GM23338 (cell line): ENCODE results near the gene PSIP1. TPM values are rescaled to one million over a fixed set of nuclear protein-coding genes. Genes with fewer than 3 reads are reported as not detected.

Experiments
- ATAC-seq: fragments of 200-7000 bp; cut with Tn5 transposase; 3 replicates; pipeline ENCODE4 v1.9.1; 2020
- DNase-seq: peaks from one replicate; pipeline ENCODE4 v3.0.0-alpha.2; 2015; ENCODE audit warnings: low spot score
- H2AFZ ChIP-seq: fragments of 200-600 bp; sonication (generic); 2 replicates; pipeline ENCODE4 v1.8.0; 2016; ENCODE audit warnings: antibody characterized with exemption, mild to moderate bottlenecking, moderate library complexity
- H3F3A ChIP-seq: fragments of 200-600 bp; sonication (generic); replicated peaks from 2 replicates; pipeline ENCODE4 v1.8.0; 2017; ENCODE audit warnings: antibody characterized with exemption, mixed run types, low read depth
- H3K27ac ChIP-seq: fragments of 200-600 bp; sonication (generic); 2 replicates; pipeline ENCODE4 v1.6.1; 2016; ENCODE audit warnings: low read depth
- H3K27me3 ChIP-seq: fragments of 200-600 bp; sonication (generic); 2 replicates; pipeline ENCODE4 v1.8.0; 2016; ENCODE audit warnings: mild to moderate bottlenecking, mixed run types, moderate library complexity; ENCODE audit not compliant: insufficient read depth
- H3K36me3 ChIP-seq: fragments of 200-600 bp; sonication (generic); 2 replicates; pipeline ENCODE4 v1.8.0; 2016; ENCODE audit warnings: mild to moderate bottlenecking; ENCODE audit not compliant: insufficient read depth
- H3K4me1 ChIP-seq: fragments of 200-600 bp; sonication (generic); 2 replicates; pipeline ENCODE4 v1.8.0; 2016; ENCODE audit warnings: mild to moderate bottlenecking, moderate library complexity; ENCODE audit not compliant: insufficient read depth
- H3K4me2 ChIP-seq: fragments of 200-600 bp; sonication (generic); 2 replicates; pipeline ENCODE4 v1.7.1; 2017; ENCODE audit warnings: mixed run types
- H3K4me3 ChIP-seq: fragments of 200-600 bp; sonication (generic); 2 replicates; pipeline ENCODE4 v1.6.1; 2016; ENCODE audit warnings: mixed run types
- H3K79me2 ChIP-seq: fragments of 200-600 bp; sonication (generic); replicated peaks from 2 replicates; pipeline ENCODE4 v1.8.0; 2017; ENCODE audit warnings: mild to moderate bottlenecking; ENCODE audit not compliant: insufficient read depth
- H3K9me2 ChIP-seq: fragments of 200-600 bp; sonication (generic); 2 replicates; pipeline ENCODE4 v1.8.0; 2017; ENCODE audit not compliant: insufficient read depth
- H4K20me1 ChIP-seq: fragments of 200-600 bp; sonication (generic); replicated peaks from 2 replicates; pipeline ENCODE4 v1.8.0; 2017; ENCODE audit warnings: mild to moderate bottlenecking; ENCODE audit not compliant: insufficient read depth
- H3K27ac Mint-ChIP-seq: 2 replicates; pipeline ENCODE4 v1.8.0; 2020; ENCODE audit warnings: inconsistent platforms, mild to moderate bottlenecking, moderate library complexity, mixed read lengths
- H3K27me3 Mint-ChIP-seq: 3 replicates; pipeline ENCODE4 v1.8.0; 2022; ENCODE audit warnings: low read depth, mild to moderate bottlenecking, moderate library complexity, mixed read lengths, inconsistent platforms; ENCODE audit not compliant: insufficient read depth, poor library complexity
- H3K36me3 Mint-ChIP-seq: 3 replicates; pipeline ENCODE4 v1.8.0; 2021; ENCODE audit warnings: low read depth, mild to moderate bottlenecking, inconsistent platforms, moderate library complexity, mixed read lengths
- H3K4me1 Mint-ChIP-seq: 3 replicates; pipeline ENCODE4 v1.8.0; 2020; ENCODE audit warnings: mild to moderate bottlenecking, inconsistent platforms, mixed read lengths
- H3K4me3 Mint-ChIP-seq: 3 replicates; pipeline ENCODE4 v1.8.0; 2021; ENCODE audit warnings: moderate library complexity, mild to moderate bottlenecking, inconsistent platforms, mixed read lengths
- H3K9me3 Mint-ChIP-seq: 3 replicates; pipeline ENCODE4 v1.8.0; 2020; ENCODE audit warnings: moderate library complexity, mild to moderate bottlenecking, inconsistent platforms, mixed read lengths
- CREB1 ChIP-seq: fragments of 250-450 bp; sonication (Bioruptor Pico); IDR thresholded peaks from 2 replicates; pipeline ENCODE4 v1.5.0; 2020; ENCODE audit warnings: low read depth, mild to moderate bottlenecking, moderate library complexity
- CTCF ChIP-seq, 2 experiments: fragments of 200-600 bp in 1 of 2; sonication (generic) in 1 of 2; conservative IDR thresholded peaks; 2 replicates each; pipeline versions ENCODE4 v1.5.1 to v1.6.1; 2016 to 2017; ENCODE audit warnings: antibody characterized with exemption in 2 of 2, low read depth in 2 of 2, mild to moderate bottlenecking in 2 of 2, moderate library complexity in 1 of 2
- ETS1 ChIP-seq: IDR thresholded peaks from 2 replicates; pipeline ENCODE4 v1.6.1; 2016; ENCODE audit warnings: antibody characterized with exemption
- EZH2 ChIP-seq: fragments of 200-600 bp; sonication (generic); IDR thresholded peaks from one replicate; pipeline ENCODE4 v1.8.0; 2017; ENCODE audit warnings: antibody characterized with exemption, mild to moderate bottlenecking, low read depth; ENCODE audit not compliant: unreplicated experiment
- EZH2phosphoT487 ChIP-seq: fragments of 200-600 bp; sonication (generic); IDR thresholded peaks from one replicate; pipeline ENCODE4 v1.8.1; 2018; ENCODE audit warnings: antibody characterized with exemption; ENCODE audit not compliant: unreplicated experiment
- JUNB ChIP-seq: IDR thresholded peaks from one replicate; pipeline ENCODE4 v1.6.1; 2016; ENCODE audit warnings: antibody characterized with exemption; ENCODE audit not compliant: unreplicated experiment
- NANOG ChIP-seq: IDR thresholded peaks from 2 replicates; pipeline ENCODE4 v1.6.1; 2016; ENCODE audit warnings: antibody characterized with exemption, borderline replicate concordance
- POLR2AphosphoS5 ChIP-seq: IDR thresholded peaks from 2 replicates; pipeline ENCODE4 v1.6.1; 2016; ENCODE audit warnings: antibody characterized with exemption, low read depth
- REST ChIP-seq: IDR thresholded peaks from one replicate; pipeline ENCODE4 v1.6.1; 2018; ENCODE audit warnings: antibody characterized with exemption; ENCODE audit not compliant: unreplicated experiment
- ZNF114 ChIP-seq: fragments of 250-450 bp; sonication (Bioruptor Pico); IDR thresholded peaks from 2 replicates; pipeline ENCODE4 v1.5.0; 2020; ENCODE audit warnings: mild to moderate bottlenecking, moderate library complexity
- ZNF331 ChIP-seq: fragments of 250-450 bp; sonication (Bioruptor Pico); IDR thresholded peaks from 2 replicates; pipeline ENCODE4 v1.5.0; 2020; ENCODE audit warnings: low read depth, mild to moderate bottlenecking, moderate library complexity
- ZNF462 ChIP-seq: fragments of 250-450 bp; sonication (Bioruptor Pico); IDR thresholded peaks from 2 replicates; pipeline ENCODE4 v1.5.0; 2020; ENCODE audit warnings: mild to moderate bottlenecking, moderate library complexity
- polyA plus RNA-seq: library from polyadenylated mRNA; unstranded; fragments of >200 nt; fragmentation: Nextera tagmentation; extraction: Ambion mirVana; gene quantifications from 2 replicates; pipeline ENCODE4 v1.2.1, GENCODE V29; 2016
- total RNA-seq: library from RNA; depleted of rRNA; stranded (reverse); fragments of >200 nt; shearing (Covaris generic); gene quantifications from 2 replicates; pipeline ENCODE4 v1.2.3, GENCODE V29; 2014

The PSIP1 gene
- total and polyA plus RNA-seq, 2 experiments from 2014 or later: 332 to 989 TPM

GRCh38 chr9:15433661-15434060, 77.1 kb downstream of the PSIP1 start:
- Histone ChIP-seq H3F3A (no peaks in the 10 kb centered on the region), H2AFZ (no peak overlapping the region), H3K79me2 (peaks cover 90% of the 10 kb centered on the region), H4K20me1 (peaks cover 12% of the 10 kb centered on the region; the same call in 1 of the 2 replicates), H3K4me2 (no peak overlapping the region), H3K4me1 (no peaks in the 10 kb centered on the region), H3K9me2 (no peaks in the 10 kb centered on the region), H3K27me3 (no peaks in the 10 kb centered on the region), H3K27ac (no peak overlapping the region), H3K36me3 (peaks cover 18% of the 10 kb centered on the region), H3K4me3 (no peak overlapping the region)
- no peaks in the 10 kb centered on the region for H3K9me3 Mint-ChIP-seq
- ATAC-seq (no peak), DNase-seq (no peak)
- no peak for TF ChIP-seq EZH2phosphoT487
- TF ChIP-seq EZH2: no peak
- TF ChIP-seq CREB1 (CRISPR knock-in tag): no peak
- no peak for TF ChIP-seq ZNF462 (CRISPR knock-in tag)
- no peak for TF ChIP-seq ETS1
- no peak for TF ChIP-seq ZNF331 (CRISPR knock-in tag)
- TF ChIP-seq CTCF (conservative IDR thresholded peaks at IDR 0.05; ENCODE audit: low read depth in 2 of 2): no peak
- no peak for TF ChIP-seq POLR2AphosphoS5
- TF ChIP-seq NANOG: no peak
- TF ChIP-seq ZNF114: no peak
- no peak for TF ChIP-seq REST
- no peak for TF ChIP-seq JUNB
- H3K36me3 Mint-ChIP-seq: peaks cover 56% of the 10 kb centered on the region
- peaks cover 2% of the 10 kb centered on the region for H3K27me3 Mint-ChIP-seq
- no peak overlapping the region for H3K4me3 Mint-ChIP-seq
- peaks cover 15% of the 10 kb centered on the region; the same call in 2 of the 3 replicates for H3K4me1 Mint-ChIP-seq
- no peak overlapping the region for H3K27ac Mint-ChIP-seq
